Smooth muscle cell (in vitro differentiated cells): ENCODE data around the gene NDUFS6. TPM values are rescaled to one million over a fixed set of nuclear protein-coding genes. Genes with fewer than 3 reads are reported as not detected.

Experiments used
- DNase-seq: peaks from one replicate; lab custom pipeline; 2025; ENCODE audit not compliant: unreplicated experiment; lab: John Stamatoyannopoulos, UW
- H2AFZ ChIP-seq: fragments of 200-600 bp; sonication (generic); 2 replicates; pipeline ENCODE4 v1.6.0; 2016; ENCODE audit warnings: antibody characterized with exemption, low read depth, mild to moderate bottlenecking
- H3F3A ChIP-seq: fragments of 200-600 bp; sonication (generic); 2 replicates; pipeline ENCODE4 v1.6.0; 2017; ENCODE audit warnings: antibody characterized with exemption, low read depth
- H3K27ac ChIP-seq: fragments of 200-600 bp; sonication (generic); 2 replicates; pipeline ENCODE4 v1.5.1; 2016; ENCODE audit warnings: low read depth, mild to moderate bottlenecking
- H3K27me3 ChIP-seq: fragments of 200-600 bp; sonication (generic); 2 replicates; pipeline ENCODE4 v1.6.1; 2016; ENCODE audit warnings: low read depth, mild to moderate bottlenecking
- H3K36me3 ChIP-seq: fragments of 200-600 bp; sonication (generic); 2 replicates; pipeline ENCODE4 v1.5.1; 2016; ENCODE audit warnings: low read depth
- H3K4me1 ChIP-seq: fragments of 200-600 bp; sonication (generic); 2 replicates; pipeline ENCODE4 v1.5.1; 2016; ENCODE audit warnings: low read depth
- H3K4me2 ChIP-seq: fragments of 200-600 bp; sonication (generic); 2 replicates; pipeline ENCODE4 v1.6.0; 2016; ENCODE audit warnings: mild to moderate bottlenecking
- H3K4me3 ChIP-seq: fragments of 200-600 bp; sonication (generic); 2 replicates; pipeline ENCODE4 v1.5.1; 2016; ENCODE audit warnings: mild to moderate bottlenecking
- H3K79me2 ChIP-seq: fragments of 200-600 bp; sonication (generic); 2 replicates; pipeline ENCODE4 v1.6.0; 2016; ENCODE audit warnings: low read depth, mild to moderate bottlenecking
- H3K9ac ChIP-seq: fragments of 200-600 bp; sonication (generic); 2 replicates; pipeline ENCODE4 v1.6.0; 2016; ENCODE audit warnings: low read depth
- H3K9me3 ChIP-seq: fragments of 200-600 bp; sonication (generic); replicated peaks from 2 replicates; pipeline ENCODE4 v1.5.1; 2016; ENCODE audit warnings: low read depth
- H4K20me1 ChIP-seq: fragments of 200-600 bp; sonication (generic); 2 replicates; pipeline ENCODE4 v1.6.0; 2016; ENCODE audit warnings: low read depth
- WGBS: methylation state at CpG from one replicate; pipeline ENCODE4 v1.1.7; 2016; ENCODE audit warnings: low lambda C conversion rate; 5-methylcytosine and 5-hydroxymethylcytosine counted together
- polyA plus RNA-seq: library from polyadenylated mRNA; unstranded; fragments of >200 nt; fragmentation: Nextera tagmentation; extraction: Ambion mirVana; gene quantifications from 2 replicates; pipeline ENCODE4 v1.2.1, GENCODE V29; 2016
- total RNA-seq: library from RNA; depleted of rRNA; stranded (reverse); fragments of >200 nt; gene quantifications from 2 replicates; pipeline ENCODE4 v1.2.3, GENCODE V29; 2014
- TF ChIP-seq, protein P1 (sequence below): fragments of 200-600 bp; sonication (generic); IDR thresholded peaks from 2 replicates; pipeline ENCODE4 v1.5.1; 2017; ENCODE audit warnings: borderline replicate concordance, mild to moderate bottlenecking, antibody characterized with exemption; ENCODE audit not compliant: insufficient read depth, poor library complexity, severe bottlenecking

NDUFS6 gene
- total and polyA plus RNA-seq, 2 experiments from 2014 or later, result 50.8 to 146 TPM

DNA sequence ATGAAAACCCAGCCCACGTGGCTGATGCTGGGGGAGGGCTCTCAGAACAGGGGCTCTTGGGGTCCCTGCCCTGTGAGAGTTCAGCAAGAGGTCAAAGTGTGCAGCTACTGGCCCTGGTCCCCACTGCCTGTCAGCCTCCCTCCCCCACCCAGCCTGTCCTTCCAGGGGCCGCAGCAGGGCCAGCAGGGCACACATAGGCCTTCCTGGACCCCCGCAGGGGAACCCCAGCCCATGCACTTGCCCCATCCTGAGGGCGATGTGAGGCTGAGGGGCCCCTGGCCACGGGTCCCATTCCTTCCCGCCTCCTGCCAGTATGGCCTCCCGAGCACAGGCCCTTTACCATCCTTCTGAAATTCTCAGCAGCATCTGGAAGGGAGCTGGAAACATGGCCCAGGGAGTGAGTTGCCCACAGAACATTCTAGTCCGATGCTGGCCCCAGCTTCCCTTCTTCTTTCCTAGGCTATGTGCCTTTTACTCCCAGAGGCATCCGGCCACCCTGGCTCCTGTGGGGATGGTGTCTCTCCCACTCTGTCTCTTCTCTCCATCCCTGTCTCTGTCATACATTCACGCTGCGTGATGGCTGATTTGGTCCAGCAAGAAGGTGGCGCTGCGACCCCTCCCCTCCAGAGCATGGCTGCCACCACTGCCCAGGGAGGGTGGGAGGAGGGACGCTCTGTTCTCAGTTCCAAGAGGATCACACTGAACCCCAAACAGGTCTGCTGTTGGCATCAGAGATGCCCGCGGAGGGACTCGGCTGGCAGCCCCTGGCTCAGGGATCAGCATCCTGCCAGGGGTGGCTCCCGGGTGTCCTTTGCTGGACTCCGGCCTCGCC is 21.2 kb upstream of the NDUFS6 start:
- no peak for DNase-seq
- 90% methylated on average over 20 of the region's 20 CpGs for WGBS
- no peaks in the 10 kb centered on the region for H3K36me3 ChIP-seq

DNA sequence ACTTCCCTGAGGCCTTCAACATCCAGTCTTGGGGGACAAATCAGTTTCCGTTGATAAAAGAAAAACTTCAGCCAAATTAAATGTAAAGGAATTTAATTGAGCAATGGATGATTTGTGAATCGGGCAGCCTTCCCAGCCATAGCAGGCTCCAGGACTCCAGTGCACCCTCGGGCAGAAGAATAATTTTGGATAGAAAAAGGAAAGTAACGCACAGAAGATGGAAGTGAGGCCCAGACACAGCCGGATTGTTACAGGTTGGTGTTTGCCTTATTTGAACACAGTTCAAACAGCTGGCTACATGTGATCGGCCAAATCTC is 20.6 kb upstream of the NDUFS6 start:
- H3K27ac ChIP-seq, result no peak overlapping the region
- H3F3A ChIP-seq, result no peaks in the 10 kb centered on the region
- H3K4me2 ChIP-seq, result no peak overlapping the region
- no peaks in the 10 kb centered on the region for H3K79me2 ChIP-seq
- H3K4me3 ChIP-seq, result no peak overlapping the region
- H3K27me3 ChIP-seq, result no peaks in the 10 kb centered on the region
- H2AFZ ChIP-seq, result no peak overlapping the region
- H3K4me1 ChIP-seq, result no peaks in the 10 kb centered on the region
- H3K36me3 ChIP-seq, result no peaks in the 10 kb centered on the region
- no peaks in the 10 kb centered on the region for H4K20me1 ChIP-seq
- TF ChIP-seq, protein P1, sequence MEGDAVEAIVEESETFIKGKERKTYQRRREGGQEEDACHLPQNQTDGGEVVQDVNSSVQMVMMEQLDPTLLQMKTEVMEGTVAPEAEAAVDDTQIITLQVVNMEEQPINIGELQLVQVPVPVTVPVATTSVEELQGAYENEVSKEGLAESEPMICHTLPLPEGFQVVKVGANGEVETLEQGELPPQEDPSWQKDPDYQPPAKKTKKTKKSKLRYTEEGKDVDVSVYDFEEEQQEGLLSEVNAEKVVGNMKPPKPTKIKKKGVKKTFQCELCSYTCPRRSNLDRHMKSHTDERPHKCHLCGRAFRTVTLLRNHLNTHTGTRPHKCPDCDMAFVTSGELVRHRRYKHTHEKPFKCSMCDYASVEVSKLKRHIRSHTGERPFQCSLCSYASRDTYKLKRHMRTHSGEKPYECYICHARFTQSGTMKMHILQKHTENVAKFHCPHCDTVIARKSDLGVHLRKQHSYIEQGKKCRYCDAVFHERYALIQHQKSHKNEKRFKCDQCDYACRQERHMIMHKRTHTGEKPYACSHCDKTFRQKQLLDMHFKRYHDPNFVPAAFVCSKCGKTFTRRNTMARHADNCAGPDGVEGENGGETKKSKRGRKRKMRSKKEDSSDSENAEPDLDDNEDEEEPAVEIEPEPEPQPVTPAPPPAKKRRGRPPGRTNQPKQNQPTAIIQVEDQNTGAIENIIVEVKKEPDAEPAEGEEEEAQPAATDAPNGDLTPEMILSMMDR, result no peak
- no peak for DNase-seq
- H3K9me3 ChIP-seq, result no peaks in the 10 kb centered on the region
- H3K9ac ChIP-seq, result no peak overlapping the region
- 97% methylated on average over 6 of the region's 6 CpGs for WGBS

More for the DNA sequence above, 21.2 kb upstream of the NDUFS6 start:
- Histone ChIP-seq H3K4me2 (no peak overlapping the region), H2AFZ (no peak overlapping the region), H3K4me1 (no peaks in the 10 kb centered on the region), H3K27me3 (no peaks in the 10 kb centered on the region), H3K9ac (no peak overlapping the region), H3K79me2 (no peaks in the 10 kb centered on the region), H3K9me3 (no peaks in the 10 kb centered on the region), H3K4me3 (no peak overlapping the region), H3F3A (no peaks in the 10 kb centered on the region), H4K20me1 (no peaks in the 10 kb centered on the region), H3K27ac (no peak overlapping the region)
- TF ChIP-seq, protein P1, result no peak

DNA sequence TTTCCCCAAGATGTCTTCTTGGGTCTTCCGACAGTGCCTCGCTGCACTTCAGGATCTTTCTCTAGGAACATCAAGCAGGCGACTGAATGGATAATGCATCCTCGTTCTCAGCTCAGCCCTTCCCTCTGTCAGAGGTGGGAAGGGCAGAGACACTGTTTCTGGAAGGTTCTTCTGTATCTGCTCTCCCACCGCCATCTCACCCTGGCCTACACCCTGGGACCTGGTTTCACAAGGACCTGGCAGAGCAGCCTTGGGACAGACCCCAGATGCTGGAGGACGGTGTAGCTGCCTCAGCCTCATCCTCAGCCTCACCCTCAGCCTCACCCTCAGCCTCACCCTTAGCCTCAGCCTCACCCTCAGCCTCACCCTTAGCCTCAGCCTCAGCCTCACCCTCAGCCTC is 20.1 kb upstream of the NDUFS6 start:
- no peaks in the 10 kb centered on the region for H3K27me3 ChIP-seq
- no peak overlapping the region for H3K4me3 ChIP-seq
- no peak overlapping the region for H2AFZ ChIP-seq
- no peaks in the 10 kb centered on the region for H3K36me3 ChIP-seq
- DNase-seq, result no peak
- WGBS, result 97% methylated on average over 6 of the region's 6 CpGs
- TF ChIP-seq, protein P1, result no peak
- no peaks in the 10 kb centered on the region for H3F3A ChIP-seq
- no peak overlapping the region for H3K4me2 ChIP-seq
- no peaks in the 10 kb centered on the region for H3K79me2 ChIP-seq
- no peak overlapping the region for H3K9ac ChIP-seq
- no peaks in the 10 kb centered on the region for H3K4me1 ChIP-seq
- H3K27ac ChIP-seq, result no peak overlapping the region
- no peaks in the 10 kb centered on the region for H3K9me3 ChIP-seq
- no peaks in the 10 kb centered on the region for H4K20me1 ChIP-seq
